GM21447 (cell line): ENCODE data around the gene PTPRE.

Experiments used
- ATAC-seq: cut with Tn5 transposase; IDR thresholded peaks from one replicate; pipeline ENCODE4 v1.9.1; 2021; ENCODE audit not compliant: unreplicated experiment

The PTPRE gene

DNA sequence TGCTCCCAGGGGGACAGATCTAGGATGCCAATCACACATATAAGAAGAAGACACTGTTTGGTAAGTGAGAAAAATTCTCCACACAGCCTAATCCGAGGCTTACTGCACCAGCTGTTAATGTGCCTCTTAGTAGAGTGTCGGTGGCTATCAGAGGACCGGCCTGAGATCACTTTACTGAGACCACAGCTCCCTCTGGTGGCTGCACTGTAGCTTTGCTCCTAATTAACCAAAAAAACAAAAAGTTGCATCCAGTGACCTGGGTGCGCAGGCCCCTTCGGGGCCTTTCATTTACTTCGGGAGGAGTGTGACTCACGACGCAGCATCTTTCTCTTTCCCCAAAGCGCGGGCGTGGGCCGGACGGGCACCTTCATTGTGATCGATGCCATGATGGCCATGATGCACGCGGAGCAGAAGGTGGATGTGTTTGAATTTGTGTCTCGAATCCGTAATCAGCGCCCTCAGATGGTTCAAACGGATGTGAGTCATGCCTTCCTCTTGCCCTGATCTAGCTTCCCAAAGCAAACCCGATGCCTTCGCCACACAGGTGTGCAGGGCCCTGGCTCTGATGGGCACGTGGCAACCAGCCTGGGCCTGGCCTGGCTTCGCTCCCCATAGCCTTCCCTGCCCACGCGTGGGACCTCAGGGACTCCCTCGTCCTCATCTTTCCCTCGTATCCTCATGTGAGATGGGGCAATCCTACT lies 162.6 kb downstream of the PTPRE start:
- no peak for ATAC-seq

DNA sequence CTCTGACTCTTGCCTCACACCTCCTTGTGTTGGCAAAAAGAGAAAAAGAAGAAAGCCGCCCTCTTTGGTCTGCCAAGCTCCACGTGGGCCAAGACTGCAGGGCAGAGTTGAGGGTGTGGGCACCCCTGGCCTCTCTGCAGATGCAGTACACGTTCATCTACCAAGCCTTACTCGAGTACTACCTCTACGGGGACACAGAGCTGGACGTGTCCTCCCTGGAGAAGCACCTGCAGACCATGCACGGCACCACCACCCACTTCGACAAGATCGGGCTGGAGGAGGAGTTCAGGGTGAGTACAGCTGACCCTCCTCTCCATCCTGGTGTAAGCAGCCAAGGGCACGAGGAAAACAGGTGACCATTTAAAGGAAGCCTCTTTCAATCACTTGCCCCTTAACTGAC lies 163.3 kb downstream of the PTPRE start:
- no peak for ATAC-seq

DNA sequence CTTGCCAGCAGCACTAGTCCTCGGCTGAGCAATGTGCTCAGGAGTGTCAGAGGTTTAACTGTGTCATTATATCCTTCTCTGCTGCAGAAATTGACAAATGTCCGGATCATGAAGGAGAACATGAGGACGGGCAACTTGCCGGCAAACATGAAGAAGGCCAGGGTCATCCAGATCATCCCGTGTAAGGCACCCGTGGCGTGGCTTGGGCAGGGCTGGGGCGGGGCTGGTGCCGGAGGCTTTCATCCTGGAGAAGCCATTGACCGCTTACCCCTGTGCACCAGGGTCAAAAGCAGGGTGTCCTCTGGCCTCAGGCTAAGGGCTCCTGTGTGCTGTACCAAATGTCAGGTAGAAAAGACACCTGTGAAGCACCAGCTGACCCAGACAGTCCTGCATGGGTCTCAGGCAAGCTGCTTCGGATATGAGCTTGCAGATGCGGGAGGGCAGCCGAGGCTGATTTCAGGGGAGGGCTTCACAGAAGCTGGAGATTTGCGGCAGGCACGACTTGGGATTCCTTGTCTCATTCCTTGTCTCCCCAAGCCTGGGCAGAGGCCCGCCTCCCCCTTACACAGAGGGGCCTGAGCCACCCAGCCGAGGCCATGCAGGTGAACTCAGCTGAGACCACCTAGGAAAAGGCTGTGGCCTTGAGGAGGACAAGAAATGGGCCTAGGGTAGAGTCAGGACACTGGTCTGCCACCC lies 164.0 kb downstream of the PTPRE start:
- ATAC-seq: no peak

DNA sequence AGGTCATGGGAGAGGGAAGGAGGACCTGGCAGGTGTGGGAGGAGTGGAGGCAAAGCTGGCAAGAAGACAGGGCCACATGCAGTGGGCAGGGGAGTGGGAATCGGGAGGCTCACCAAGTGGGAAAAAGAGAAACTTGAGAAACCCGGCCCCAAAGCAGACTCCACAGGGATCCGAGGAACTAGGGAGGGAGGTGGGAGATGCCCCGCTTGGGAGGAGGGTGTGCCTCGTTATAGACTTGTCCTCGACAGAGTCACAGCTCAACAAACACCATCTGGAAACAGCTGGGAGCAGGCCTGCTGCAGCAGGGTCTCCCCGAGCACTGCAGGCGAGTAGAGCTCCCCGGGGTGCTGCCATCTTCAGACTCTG lies 164.5 kb downstream of the PTPRE start:
- ATAC-seq: no peak

DNA sequence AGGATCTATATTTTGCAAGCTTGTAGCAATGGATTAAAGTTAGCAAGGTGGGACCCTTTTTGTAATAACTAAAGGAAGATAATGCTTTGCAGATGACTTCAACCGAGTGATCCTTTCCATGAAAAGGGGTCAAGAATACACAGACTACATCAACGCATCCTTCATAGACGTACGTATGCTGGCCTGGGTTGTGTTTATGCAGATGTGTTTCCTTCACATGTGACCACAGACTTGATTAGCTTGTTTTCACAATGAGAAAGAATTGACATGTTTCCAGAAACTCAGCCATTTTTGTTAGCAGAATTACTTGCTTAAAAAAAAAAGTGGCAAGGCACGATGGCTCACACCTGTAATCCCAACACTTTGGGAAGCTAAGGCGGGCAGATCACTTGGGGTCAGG lies 165.1 kb downstream of the PTPRE start:
- no peak for ATAC-seq

DNA sequence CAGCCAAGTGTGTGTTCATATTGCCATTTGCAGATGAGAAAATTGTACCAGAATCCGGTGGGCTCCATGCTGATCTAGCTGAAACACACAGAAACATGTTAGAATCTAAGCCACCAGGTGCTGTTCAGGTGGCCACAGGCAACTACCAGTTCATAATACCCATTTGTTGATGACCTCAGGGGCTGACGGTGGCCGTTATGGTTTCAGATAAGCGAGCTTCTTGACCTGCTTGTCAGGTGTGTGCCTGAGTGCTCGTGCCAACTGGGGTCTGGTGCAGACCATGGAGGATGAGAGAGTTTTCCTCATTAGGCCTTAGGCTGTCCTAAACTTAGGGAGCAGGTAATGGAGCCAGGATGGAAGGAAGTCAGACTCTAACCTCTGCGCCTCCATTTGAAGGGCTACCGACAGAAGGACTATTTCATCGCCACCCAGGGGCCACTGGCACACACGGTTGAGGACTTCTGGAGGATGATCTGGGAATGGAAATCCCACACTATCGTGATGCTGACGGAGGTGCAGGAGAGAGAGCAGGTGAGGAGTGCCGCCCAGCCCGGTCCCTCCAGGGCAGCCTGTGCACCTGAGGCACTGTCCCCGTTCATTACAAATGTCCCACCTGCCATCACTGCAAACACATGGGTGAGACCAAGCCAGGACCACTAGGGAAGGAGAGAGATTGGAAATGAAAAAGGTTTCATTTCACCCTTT lies 166.2 kb downstream of the PTPRE start:
- ATAC-seq: no peak

DNA sequence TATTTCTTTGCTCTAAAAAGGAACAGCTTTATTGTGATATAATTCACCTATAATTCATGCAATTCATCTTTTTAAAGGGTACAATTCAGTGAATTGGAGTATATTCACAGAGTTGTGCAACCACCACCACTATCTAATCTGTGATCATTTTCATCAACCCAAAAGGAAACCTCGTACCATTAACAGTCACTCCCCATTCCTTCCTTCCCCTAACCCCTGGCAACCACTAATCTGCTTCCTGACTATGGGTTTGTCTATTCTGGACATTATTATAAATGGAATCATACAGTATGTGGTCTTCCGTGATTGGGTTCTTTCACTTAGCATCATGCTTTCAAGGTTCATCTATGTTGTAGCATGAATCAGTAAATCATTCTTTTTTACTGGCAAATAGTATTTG lies 167.0 kb downstream of the PTPRE start:
- no peak for ATAC-seq

DNA sequence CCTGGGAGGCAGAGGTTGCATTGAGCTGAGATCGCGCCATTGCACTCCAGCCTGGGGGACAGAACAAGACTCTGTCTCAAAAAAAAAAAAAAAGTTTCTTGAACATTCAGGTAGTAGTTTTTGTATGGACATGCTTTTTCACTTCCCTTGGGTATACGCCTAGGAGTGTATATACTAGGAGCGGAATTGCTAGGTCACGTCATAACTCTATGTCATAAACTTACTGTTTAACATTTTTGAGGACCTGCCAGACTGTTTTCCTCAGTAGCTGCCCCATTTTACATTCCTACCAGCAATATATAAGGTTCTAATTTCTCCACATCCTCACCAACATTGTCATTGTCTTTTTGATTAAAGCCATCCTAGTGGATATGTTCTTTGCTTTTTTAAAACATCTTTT lies 167.7 kb downstream of the PTPRE start:
- no peak for ATAC-seq

DNA sequence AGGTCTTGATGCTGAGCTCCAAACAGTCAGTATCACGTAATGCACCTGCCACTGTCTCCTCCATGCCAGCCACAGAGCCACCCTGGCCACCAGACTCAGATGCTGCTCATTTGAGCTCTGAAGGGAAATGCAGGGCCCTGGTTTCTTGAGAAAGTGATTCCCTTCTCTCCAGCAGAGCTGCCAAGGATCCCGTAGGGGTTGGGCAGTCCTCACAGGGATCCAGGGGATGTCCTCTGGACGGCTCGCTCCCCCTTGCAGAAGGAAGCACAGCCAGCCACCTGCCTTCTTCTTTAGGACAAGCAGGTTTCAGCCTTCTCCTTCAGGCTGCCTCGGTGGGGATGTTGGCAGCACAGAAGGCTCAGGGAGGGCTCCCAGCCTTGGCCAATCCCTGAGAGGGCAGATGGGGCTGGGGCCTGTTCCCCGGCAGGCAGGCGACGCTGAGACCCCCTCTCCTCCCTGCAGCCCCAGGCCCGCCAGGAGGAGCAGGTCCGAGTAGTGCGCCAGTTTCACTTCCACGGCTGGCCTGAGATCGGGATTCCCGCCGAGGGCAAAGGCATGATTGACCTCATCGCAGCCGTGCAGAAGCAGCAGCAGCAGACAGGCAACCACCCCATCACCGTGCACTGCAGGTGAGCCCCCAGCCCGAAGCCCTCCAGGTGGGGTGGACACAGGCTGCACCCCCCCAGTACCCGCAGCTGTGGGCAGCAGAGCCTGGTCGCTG lies 170.4 kb downstream of the PTPRE start:
- no peak for ATAC-seq

DNA sequence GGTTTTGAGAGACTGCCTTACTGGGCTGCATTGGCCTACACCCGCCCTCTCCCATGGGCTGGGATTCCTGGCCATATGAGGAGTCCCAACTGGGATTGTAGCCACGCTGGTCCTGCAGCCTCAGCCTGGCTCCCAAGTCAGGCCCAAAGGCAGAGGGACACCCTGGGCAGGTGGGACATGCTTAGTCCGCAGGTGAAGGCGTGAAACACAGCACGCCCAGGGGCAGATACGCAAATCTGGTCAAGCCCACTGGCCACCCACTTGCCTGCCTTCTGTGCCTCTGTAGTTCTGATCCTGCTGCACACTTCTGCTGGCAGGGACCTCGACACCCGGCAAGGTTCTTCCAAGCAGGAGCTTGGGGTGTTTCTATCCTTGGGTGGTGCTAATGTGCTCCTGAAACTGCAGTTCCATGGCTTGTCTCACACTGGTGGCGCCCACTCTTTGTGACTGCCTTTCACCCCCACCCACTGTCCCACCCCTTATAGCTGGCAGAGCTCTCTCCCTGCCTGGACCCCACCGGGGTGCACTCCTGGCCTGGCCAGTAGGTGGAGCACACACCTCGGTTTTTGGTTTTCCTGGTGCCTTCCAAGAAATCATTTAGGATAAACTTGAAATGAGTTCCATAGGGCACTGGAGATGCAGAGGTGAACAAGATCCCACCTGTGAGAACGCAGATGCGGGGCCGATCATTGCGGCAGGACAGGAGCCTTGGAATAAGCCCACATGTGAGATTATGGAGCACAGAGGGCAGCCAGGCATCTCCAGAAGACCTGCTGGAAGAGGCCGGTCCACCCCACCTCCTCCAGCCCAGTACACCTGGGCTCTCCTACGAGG lies 171.4 kb downstream of the PTPRE start:
- no peak for ATAC-seq

DNA sequence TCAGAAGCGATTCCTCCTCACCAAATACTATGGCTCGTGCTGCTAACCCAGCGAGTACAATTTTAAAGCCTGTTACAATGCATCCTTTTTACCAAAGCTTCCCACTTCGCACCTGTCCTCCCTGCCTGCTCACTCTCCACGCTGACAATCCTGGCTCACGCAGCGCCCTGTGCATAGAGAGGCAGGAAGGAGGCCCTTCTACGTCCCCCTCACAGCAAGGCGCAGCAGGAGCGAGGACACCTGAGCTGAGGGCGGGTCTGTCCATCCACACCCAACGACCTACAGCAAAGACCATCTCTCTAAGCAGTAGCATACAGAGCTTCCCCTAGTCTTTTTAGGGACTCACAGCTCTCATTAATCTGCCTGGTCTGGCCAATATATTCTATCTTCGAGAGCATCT lies 173.3 kb downstream of the PTPRE start:
- no peak for ATAC-seq

DNA sequence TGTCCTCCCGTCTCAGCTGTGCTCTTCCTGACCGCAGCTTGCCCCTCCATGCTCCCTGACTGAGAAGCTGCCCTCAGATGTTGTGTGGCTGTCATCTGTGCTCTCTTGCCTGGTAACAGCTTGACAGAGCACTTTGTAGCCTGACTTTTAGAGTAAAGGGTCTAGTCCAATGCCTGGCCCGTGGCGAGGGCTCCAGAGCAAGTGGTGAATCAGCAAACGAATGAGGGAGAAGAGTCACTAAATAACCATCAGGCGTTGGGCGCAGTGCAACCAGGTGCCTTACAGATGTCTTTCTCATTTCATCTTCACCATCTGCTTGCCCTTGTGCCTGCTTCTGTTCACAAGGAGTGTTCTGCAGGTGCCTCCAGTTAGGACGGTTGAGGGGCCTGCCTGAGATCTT lies 173.7 kb downstream of the PTPRE start:
- no peak for ATAC-seq

DNA sequence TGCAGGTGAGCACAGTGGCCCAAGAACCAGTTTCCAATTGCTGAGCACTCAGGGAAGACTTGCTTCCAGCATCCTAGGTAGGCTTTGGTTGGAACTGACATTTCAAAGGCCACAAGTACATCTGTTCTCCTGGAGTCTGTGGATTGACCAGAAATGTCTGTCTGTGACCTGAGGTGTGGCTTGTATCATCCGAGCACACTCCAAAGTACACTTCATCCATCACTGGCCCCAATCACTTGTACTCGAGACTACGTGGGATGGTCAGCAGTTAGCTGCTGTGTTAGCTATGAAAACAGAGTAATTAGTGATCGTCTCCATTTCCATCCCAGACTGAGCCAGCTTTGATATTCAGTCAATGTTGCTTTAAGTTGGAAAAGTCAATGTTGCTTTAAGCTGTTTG lies 174.3 kb downstream of the PTPRE start:
- ATAC-seq: no peak

DNA sequence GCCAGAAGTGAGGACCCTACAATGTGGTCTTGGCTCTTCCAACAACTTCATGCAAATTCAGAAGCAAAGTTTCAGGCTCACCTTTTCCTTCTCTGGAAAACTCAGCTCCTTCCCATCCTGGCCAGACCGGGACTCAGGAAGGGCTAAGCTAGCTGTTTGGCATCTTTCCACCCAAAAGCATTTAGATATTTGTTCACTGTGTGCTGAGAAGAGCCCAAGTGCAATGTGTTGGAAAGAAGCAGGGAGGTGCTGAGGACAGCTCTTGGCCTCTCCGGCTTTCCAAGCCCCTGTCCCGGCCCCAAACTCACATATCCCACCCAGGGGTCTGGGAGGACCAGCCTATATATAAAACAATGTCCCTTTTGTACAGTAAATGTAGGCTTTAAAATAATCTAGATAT lies 174.8 kb downstream of the PTPRE start:
- ATAC-seq: no peak

DNA sequence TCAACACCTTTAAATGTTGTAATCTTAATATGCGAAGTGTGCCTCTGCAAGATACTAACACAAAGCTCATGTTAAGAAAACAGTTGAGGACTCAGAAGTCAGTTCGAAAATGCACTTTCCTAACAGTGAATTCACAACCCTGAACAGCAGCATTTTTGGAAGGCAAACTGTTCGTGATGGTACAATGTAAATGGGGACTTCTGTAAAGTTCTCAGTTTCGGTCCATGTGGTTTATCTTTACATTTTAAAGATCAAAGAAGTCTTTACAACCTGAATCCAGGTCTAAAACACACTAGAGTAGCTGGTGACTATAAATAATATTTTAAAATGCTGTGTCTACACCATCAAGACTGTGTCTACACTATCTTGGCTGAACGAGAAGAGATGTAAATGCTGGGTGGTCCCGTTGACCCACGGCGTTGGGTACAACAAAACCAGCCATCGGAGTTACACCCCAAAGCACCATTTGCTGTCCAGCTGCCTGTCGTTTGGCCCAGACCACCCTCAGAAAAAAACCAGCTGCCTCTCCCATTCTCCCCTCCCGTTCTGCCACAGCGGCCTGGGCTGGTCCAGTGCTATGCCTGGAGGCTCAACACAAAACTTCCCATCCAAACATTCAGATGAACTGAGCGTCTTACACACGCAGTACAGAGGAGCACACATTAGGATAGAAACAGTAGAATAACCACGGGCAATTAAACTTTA lies 176.4 kb downstream of the PTPRE start:
- no peak for ATAC-seq

DNA sequence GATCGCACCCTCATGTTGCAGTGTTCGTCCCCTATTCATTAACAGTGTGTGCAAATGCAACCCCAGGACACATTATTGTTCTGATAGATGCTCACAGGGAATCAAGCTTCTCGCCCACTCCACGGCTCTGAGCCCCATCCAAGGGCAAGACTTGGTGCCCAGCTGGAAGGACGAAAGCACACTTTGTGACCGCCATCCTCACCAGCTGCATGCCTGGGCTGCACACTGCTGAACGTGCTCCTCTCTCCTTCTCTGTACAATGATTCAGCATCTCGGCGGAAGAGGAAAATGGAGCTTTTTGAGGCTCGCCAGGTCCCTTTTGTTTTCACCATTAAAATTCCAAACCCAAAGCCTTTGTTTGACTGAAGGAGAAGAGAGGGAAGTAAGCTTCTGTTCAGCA lies 177.5 kb downstream of the PTPRE start:
- ATAC-seq: no peak

DNA sequence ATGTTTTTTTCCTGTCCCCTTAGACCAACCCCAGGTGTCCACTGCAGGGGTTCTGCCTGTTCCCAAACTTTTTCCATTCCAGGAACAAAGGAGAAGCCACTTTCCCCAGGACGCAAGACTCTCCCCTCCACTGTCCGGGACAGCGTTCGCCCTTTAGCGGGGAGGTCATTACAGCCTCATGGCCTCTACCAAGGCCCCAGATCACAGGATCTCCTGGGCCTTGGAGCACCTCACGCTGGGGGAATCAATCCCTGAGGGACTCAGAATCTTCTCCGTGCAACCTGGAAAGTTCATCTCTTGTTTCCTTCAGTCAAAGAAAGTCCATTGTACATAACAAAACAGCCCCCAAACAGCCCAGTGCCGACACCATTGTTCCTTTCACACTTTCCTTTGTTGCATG lies 178.1 kb downstream of the PTPRE start:
- no peak for ATAC-seq

DNA sequence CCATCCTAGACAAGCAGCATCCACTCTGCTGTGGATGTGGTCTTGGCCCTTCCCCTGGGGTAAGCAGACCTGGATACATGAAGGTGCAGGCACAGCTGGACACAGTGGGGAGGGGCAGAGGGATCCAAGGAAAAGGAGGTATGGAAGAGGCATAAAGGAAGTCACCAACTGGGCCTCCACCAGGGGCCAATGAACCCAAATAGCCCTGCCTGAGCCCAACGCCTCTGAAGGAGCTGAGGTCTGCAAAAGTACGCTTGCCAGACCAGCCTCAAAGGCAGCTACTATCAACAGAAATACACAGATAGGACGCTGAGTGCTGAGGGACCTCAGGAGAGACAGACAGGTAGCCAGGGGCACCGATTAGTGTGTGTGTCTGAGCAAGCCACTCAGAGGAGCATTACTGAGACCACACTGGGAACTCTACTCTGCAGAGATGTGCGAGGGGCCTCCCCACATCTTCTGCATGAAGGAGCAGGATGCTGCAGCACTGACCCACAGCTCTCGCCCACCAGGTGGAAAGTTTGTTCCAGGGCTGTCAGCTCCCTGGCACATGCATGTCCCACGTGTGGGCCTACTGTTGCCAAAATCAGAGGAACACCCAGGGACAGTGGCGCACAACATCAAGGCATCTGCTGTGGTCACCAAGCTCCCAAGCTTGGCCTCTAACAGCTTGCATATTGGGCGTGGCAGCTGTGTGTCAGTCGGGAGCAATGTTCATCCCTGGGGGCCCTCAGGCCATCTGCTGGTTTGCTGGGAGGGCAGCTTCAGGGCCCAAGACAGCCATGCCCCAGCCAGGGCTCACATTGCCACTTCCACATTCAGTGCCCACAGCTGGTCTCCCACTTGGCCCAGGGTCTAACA lies 179.3 kb downstream of the PTPRE start:
- ATAC-seq: no peak

DNA sequence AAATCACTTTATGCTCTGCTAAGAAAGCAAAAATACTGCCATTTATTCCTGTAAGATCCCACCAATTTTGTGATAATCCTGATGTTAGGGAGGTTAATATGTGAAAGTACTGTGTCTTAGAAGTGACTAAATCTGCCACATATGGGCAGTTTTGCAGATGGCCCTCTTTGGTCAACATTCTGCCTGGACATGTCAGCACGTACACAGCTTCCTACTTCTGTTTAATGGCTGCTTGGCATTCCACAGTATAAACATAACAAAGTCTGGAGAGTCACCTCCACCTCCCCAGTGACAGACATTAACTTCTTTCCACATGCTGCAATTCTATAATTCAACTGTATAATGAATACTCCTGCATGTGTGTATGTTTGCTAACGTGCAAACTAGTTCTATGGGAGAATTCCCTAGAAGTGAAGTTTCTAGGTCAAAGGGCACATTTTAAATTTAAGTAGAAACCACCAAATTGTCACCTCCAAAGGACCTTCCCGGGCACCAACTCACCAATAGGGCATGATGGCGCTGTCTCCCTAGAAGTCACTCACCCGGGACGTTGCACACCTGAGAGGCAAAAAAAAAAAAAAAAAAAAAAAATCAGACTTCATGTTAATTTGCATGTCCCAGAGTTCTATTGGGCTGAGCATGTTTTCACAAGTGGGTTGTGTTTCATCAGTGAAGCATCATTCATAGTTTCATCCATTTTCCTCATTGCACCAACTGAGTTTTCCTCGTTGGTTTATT lies 180.4 kb downstream of the PTPRE start:
- no peak for ATAC-seq
